Measurements from ENCODE around the gene DCST2.

The DCST2 gene

DNA sequence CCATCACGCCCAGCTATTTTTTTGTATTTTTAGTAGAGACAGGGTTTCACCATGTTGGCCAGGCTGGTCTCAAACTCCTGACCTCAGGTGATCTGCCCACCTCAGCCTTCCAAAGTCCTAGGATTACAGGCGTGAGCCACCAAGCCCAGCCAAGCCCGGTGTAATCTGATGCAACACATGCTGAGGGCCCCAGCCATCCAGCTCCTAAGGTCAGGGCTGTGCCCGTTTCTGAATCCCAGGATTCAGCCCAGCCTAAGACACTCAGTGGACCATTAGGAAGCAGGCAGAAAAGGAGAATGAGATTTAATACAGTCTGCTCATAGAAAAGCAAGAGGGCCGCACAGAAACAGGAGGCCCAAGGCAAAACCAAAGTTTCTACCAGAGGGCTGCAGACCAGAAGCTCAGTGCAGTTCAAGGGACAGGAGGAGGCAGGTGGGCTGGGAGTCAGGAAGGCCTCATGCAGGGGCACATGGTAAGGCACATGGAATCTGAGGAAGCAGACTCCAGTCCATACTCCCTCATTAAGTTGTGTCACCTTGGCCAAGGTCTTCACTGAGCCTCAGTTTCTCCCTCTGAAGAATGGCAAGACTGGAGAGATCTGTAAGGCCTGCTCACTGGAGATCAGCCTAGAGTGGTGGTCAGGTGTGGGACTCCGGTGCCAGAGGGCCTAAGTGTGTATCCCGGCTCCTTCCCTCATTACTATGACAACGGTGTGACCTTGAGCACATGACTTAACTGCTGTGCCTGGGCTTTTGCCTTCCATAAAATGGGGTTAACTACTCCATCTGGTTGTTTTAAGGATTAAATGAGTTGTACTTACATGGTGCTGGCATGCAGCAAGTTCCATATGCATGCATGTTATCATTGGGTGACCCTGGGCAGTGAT is 15.1 kb upstream of the DCST2 start:
- DNase-seq: no peak

DNA sequence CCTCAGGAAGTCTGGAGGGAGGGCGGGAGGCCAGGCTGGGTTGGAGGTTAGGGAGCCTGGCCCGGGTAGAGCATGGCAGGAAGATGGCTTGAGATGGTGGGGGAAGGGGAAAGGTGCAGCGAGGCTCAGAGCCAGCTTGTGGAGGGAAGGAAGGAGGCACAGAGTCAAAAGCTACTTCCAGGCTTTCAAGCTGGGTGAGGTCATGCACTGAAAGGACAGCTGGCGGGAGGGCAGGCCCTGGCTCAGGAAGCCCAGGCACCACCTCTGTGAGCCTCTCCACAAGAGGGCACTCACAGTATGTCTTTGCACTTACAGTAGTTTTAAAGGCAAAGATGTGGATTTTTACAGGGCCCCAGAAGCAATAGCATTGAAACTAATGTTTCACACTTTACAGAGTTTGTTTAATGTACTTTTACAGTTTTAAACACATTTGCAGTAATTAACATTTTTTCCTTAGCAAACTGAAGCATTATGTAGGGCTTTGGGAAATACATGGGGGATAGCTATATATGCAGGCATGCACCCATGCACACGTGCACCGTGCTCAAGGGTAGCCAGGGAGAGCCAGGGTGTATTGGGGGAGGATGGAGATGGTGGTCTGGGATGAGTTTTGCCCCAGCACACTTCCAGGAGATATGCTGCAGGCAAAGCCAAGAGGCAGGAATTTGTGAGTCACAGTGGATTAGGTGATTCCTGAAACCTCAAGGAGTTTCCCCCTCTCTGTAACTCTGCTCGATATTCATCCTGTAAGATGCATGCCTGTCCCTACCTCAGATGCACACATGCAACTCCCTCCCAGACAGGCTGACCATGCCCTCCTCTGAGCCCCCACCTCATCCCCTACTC is 11.5 kb upstream of the DCST2 start:
- peak; percentile 67 for DNase-seq

DNA sequence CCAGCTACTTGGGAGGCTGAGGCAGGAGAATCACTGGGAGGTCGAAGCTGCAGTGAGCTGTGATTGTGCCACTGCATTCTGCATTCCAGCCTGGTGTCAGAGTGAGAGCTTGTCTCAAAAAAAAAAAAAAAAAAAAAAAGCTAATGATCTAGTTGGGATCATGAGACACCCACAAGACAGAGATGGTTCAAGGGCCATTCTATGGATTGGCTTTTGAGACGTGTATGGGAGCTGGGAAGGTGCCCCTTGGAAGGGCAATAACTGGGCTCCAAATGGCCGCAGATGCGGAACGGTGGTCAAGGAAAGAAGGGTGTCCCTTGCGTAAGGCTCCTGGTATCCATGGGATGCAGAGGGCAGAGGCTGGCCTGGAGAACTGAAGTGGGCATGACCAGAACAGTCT is 10.8 kb upstream of the DCST2 start:
- DNase-seq: no peak

DNA sequence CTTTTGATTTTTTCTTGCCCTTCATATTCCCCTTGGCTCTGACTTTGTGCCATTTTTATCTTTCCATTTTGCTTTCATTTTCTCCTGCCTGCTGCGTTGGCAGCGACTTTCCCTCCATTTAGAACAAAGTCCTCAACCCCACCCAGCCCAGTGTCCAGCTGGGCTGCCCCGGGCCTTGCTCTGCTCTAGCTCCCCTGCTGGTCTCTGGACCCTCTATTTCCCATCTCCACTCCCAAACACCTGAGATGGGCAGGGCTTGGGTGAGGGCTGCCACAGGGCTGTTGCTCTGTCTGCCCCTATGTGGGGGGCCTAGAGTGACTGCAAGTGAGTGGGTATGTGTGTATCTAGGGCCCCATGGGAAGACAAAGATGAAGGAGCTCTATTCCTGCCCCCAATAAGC is 10.2 kb upstream of the DCST2 start:
- DNase-seq: no peak

DNA sequence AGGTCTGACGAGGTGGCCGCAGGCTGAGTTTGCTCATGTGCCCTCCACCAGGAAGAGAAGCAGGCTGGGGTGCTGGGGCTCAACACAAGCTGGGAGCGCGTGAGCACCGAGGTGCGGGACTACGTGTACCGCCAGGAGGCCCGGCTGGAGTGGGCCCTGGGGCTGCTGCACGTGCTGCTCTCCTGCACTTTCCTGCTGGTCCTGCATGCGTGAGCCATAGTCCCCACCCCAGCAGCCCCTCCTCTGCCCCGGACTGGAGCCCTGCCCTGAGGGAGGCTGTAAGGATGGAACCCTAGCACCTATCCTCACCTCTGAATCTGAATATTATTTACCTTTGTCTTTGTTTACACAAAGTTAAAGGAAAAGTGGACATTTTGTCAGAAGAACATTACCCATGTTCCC is 9.7 kb upstream of the DCST2 start:
- no peak for DNase-seq

DNA sequence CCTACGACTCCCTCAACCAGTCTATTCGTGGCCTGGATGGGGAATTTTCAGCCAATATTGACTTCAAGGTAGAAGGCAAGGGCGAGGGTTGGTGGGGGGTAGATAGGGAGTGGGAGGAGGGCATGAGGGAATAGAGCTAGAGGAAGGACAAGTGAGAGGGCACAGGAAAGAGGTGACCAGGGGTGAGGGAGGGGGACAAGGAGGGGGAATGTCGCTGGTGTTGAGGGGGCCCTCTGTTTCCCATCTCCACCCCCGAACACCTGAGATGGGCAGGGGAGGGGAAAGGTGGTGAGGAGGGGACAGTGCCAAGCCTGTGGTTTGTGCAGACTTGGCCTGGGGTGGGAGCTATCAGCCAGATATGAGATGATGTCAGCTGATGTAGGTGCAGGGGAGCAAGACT is 9.2 kb upstream of the DCST2 start:
- DNase-seq: no peak

DNA sequence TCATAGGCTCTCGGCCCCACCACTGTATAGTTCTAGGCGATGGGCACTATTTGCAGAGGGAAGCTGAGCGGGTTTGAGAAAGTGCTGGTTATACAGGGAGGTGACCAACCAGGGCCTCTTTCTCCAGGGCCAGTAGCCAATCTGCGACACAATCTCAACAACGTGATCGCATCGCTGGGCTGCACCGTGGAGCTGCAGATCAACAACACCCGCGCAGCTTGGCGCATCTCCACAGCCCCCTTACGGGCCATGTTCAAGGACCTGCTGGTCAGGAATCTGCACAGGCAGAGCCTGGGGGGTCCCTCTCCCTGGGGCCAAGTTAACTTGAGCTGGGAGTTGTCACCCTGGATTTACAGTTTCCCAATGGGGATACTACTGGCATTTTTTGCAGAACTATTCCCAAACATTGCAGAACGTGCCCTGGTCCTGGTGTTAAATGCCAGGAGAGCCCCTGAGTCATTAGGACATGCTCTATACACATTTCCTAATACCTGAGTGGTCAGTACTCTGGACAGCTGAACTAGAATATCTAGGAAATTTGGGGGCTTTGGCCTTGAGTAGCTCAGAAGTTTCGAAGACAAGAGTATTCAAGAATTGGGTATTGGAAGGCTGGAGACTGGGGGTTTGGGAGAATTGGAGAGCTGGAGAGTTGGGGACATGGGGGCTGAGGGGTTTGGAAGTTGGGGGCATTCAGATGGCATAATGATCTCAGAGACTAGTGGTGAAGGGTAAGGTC is 6.9 kb upstream of the DCST2 start:
- no peak for DNase-seq

DNA sequence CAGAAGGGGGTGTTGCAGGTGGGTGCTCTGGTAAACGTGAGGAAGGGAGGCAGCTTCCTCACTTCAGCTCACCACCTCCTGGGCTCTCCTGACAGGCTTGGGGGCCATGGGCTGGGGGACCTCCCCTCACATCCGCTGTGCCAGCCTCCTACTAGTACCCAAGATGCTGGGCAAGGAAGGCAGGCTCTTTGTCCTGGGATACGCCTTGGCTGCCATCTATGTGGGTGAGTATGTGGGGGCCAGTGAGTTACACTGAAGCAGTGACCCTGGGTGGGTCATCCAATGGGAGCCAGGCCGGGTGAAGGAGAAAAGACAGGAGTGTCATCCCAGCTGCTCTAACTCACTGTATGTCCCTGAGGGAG is 5.7 kb upstream of the DCST2 start:
- no peak for DNase-seq

DNA sequence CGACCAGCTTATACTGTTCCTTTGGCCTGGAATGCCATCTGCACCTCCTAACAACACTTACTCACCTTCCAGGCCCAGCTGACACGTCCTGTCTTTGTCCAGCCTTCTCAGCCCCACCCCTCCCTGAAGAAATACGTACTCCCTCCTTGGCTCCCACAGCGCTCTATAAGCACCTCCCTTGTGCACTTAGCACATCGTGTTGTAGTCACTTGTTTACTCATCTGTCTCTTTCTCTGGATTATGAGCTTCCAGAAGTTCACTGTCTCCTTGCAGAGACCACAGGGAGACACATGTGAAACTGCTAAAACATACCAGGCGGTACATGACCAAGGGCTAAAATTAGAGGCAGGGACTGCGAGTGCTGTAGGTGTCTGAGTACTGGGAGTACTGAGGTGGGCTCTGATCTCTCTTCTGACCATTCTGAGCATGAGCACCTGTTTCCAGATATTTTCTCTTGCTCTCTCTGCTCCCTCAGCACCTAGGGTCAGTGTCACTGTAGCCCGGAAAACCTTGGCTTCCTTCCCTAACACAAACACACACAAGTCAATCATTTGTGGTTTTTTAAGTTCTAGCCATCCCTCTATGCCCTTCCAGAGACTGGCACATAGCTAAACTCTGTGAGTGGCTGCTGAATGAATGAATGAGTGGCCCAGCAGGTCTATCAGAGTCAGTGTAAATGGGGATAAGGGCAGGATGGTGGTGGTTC is 5.2 kb upstream of the DCST2 start:
- DNase-seq: no peak

DNA sequence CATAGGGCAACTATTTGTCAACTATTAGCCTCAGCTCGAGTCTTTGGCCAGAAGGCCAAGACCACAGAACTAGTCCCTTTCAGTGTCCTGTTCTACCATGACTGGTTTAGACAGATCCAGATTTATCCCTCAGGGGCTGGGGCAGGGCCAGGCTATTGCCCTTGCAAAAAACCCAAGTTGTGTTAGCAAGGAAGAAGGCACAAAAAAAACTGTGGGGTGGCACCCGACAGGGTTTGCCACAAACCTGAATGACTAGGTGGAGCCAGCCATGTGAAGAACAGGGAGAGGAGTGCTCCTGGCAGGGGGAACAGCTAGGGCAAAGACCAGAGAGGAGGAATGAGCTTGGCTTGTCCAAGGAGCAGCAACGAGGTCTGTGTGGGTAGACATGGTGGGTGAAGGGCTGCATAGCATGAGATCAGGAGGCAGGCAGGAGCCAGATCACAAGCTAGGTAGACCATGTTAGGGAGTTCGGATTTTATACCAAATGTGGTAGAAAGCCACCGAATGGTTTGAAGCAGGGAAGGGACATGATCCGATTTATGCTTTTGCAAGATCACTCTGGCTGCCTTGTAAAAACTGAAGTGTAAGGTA is 4.4 kb upstream of the DCST2 start:
- no peak for DNase-seq

DNA sequence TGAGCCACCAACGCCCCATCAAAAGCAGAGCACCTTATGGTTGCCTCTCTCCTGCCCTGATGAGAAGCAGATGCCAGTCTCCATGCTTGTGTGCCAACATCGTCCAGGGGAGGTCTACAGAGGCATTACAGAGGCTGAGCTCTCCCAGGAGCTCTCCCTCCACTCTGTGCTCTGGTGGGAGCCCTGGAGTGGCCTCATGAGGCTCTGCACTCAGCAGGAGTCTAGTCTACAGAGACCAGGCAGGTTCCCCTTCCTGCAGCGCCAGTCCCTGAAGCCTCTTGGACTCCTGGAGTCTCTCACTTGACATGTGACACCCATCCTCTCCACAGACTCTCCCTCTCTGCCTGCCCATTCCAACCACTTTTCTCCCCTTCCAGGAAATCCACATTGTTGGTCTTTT is 3.5 kb upstream of the DCST2 start:
- no peak for DNase-seq

DNA sequence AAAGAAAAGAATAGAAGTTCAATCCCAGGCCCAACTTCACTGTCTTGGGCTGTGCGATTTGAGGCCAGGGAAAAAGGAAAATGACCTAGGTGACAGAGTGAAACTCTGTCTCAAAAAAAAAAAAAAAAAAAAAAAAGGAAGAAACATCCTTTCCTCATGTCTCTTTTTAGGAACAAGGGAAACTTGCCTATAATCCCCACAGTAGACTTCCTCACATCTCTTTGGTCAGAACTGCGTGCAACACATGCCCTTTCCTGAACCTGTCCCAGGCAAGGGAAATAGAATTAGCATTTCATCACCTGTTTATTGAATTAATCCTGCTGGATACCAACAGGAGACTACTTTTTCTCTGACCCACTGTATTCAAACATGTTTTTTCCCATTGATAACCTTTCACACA is 2.4 kb upstream of the DCST2 start:
- DNase-seq: no peak

DNA sequence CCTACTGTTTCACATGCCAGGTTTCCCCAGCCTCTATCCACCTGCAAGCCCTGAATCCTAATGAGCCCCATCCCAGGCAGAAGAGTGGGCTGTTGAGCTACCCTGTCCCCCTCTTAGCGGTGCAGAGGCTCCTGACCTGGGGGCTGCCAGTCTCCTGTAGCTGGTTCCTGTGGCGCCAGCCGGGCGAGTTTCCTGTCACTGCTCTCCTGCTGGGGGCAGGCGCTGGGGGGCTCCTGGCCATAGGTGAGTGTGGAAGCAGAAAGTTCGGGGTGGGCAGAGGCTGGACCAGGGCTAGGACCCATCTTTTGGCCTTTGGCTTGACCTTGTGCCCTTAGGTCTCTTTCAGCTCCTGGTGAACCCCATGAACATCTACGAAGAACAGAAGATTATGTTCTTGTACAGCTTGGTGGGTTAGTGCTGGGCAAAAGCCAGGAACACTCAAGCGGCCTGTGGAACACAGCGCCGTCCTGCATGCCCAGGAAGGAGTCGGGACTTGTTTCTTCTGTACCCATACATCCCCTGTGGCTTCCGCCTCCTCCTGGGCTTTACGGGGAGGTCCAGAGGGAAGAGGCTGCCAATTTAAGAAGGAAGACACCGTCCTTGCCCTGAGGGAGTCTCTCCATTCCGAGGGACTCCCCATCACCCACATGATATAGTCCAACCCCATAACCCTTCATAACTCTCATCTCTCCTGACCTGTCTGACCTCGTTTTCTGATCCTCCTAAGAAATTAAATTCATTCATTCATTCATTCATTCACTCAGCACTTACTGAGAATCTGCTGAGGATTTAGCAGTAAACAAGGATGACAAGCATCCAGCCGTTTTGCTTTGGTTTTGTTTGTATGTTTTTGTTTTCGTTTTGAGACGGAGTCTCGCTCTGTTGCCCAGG is 982 bp upstream of the DCST2 start:
- no peak for DNase-seq

DNA sequence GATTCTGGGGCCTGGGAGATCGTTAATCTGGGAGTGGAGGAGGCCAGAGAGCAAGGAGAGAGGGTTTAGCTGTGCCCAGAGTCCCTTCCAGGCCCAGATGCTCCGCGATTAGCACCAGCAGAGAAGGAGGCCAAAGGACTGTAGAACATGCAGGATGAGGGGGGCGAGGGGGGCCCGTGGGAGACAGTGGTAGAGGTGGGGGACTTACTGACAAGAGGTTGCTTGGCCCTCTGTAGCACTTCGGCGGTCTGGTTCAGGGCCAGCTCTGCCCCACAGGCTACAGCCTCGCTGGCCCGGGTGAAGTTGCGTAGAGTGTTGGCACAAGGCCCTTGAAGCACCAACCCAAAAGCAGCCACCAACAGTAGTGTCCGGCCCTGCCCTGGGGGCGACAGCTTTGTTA is 695 bp downstream of the DCST2 start:
- DNase-seq: no peak

DNA sequence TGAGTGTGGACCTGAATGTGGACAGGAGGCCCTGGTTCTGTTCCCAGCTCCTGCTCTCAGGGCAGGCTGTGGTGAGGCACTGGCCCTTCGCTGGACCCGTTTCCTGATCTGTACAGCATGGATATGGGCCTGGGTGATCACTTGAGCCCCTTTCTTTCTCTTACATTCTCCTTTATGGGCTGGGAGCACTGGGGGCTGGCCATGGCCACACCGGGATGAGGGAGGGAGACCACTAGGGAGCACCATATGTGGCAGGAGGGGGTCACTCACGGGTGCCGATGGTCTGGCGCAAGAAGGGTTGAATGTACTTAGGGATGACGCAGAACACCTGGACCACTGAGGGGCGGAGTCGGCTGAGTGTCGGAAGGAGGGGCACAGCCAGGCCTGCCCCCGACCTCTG is 2.7 kb downstream of the DCST2 start:
- no peak for DNase-seq

DNA sequence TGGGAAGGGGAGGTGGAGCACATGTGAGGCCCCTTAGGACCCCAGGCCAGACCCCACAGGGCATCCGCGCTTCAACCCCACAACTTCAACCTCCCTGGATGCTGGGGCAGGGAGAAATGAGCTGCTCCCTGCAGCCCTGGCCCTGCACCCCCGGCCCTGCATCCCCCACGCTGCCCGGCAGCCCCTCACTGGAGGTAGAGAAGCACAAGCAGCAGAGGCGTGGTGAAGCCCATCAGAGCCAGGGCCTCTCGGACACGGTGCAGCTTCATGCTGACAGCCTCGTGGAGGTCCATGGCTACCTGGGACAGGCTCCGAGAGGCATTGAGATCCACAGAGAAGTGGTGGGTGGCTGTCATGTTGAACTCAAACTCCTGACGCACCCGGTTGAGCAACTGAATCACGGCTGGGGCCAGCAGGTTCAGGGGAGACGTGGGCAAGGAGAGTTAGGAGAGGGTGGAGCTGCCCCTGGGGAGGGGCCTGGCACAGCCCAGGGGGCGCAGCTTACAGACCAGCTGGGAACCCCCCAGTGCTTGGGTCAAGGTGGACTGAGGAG is 3.3 kb downstream of the DCST2 start:
- DNase-seq: no peak

DNA sequence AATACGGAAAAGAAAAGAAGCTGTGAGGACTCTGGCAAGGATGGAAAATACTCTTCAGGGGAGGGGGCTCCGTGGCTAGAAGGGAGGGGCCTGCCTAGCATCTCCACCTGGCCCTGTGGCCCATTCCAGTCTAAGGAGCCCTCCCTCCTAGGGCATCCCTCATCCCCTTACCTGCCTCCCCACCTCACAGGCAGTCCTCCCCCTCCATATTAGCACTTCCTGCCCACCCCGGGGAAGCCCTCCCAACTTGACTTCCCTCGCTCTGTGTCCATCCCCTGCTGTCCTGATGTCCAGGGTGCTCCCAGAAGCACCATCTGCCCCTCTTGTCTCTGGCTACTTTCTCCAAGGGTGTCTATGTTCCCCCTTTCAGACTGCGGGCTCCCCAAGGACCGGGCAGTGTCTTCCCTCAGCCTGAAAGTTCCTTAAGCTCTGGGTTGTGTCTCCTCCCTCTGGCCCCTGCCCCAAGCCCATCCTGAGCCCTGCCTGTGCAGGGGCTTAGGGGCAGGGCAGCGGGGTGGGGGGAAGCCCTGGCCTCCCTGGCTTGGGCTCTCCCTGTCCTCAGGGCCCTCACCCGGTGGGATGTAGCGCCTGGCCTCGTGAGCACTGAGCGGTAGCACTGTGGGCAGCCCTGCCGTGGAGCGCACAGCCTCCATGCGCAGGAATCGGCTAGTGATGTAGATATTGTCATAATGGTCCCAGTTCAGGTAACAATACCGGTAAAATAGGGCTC is 3.9 kb downstream of the DCST2 start:
- DNase-seq: no peak

DNA sequence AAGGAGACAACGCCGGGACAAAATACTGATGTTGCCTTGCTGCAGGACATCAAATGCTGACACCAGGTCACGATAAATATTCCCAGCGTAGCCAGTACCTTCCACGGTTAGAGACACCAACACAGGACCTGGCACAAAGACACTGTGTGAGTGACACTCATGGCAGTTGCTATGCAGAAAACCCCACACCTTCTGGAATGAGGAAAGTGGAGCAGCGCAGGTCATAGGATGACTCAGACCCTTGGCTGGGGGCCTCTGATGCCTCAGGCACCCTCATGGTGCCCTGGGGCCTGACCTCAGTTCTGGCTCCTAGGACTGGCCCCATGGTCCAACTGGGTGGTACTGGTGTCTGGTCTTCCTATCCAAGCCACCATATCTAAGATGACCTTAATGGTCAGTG is 7.0 kb downstream of the DCST2 start:
- DNase-seq: no peak

DNA sequence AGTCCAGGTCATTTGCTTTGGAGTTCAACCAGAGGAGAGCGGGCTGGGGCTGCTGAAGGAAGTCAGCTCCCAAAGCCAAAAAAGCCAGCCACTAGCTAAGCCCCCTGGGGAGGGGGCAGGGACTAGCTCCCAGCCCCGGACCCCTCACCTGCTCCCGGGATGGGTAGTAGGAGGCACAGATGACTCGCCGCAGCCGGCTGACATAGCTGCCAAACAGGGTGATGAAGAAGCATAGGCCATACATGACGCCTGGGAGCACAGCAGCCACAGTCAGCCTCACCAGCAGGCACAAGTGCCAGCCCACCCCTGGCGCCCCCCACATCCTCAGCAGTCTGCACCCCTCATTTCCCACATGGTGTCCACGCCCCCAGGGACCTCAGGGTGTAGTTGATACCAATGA is 7.4 kb downstream of the DCST2 start:
- no peak for DNase-seq

DNA sequence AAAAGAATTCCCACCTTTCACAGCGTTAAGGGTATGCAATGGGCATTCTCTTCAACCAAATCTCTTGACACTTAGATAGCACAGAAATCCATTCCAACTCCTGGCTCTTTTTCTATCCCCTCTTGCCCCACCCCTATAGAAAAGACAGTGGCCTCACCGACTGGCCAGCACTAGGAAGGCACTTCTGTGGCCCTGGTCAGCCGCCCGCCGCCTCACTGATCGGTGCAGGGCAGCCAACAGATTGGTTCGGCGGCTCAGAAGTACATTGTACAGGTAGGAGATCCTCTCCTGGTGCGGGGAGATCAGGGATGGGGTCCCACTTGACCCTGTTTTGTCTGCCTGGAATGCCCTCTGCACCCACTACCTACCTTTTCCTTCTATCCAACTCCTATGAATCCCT is 9.3 kb downstream of the DCST2 start:
- no peak for DNase-seq

DNA sequence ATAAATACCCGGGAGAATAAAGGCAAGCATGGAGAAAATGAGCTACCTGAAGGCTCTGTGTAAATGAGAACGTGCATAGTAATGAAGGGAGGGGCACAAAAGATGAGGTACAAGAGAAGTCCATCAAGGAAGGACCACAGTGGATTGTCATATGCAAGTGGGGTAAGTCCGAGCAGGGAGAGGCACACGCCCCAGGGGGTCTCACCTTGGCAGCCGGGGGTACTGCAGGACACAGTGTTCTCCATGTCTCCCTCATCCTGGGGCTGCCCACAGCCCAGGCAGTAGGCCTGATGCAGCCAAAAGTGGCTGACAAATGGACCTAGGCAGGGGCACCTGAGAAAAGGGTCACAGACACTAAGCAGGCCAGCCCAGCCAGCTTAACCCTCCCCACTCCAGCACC is 10.0 kb downstream of the DCST2 start:
- DNase-seq: no peak
